Tibial nerve (tissue), 4 donors: ENCODE data around the gene FAM170B. TPM values are rescaled to one million over a fixed set of nuclear protein-coding genes. Genes with fewer than 3 reads are reported as not detected.

Experiments used
- DNase-seq, 2 donors: peaks; one replicate each; pipeline ENCODE4 v3.0.0-alpha.2; 2019; ENCODE audit warnings: low spot score in 2 of 2
- H3K27ac ChIP-seq, 4 donors: fragments of 200-600 bp; sonication (generic) in 3 of 4; one replicate each; pipeline ENCODE4 v1.5.1; 2017 to 2019; ENCODE audit warnings: mild to moderate bottlenecking in 1 of 4
- H3K27me3 ChIP-seq, 2 donors: fragments of 200-600 bp; sonication (generic) in 1 of 2; one replicate each; pipeline versions ENCODE4 v1.5.1 to v1.6.0; 2017 to 2019
- H3K36me3 ChIP-seq, 3 donors: fragments of 200-600 bp; sonication (generic); one replicate each; pipeline ENCODE4 v1.5.1; 2018 to 2019
- H3K4me1 ChIP-seq, 4 donors: fragments of 200-600 bp; sonication (generic) in 3 of 4; one replicate each; pipeline ENCODE4 v1.5.1; 2017 to 2019
- H3K4me3 ChIP-seq, 4 donors: fragments of 200-600 bp; sonication (generic) in 3 of 4; one replicate each; pipeline ENCODE4 v1.5.1; 2017 to 2019; ENCODE audit warnings: mild to moderate bottlenecking in 1 of 4, moderate library complexity in 1 of 4
- H3K9me3 ChIP-seq, 4 donors: fragments of 200-600 bp; sonication (generic) in 3 of 4; one replicate each; pipeline ENCODE4 v1.5.1; 2017 to 2019
- CTCF ChIP-seq, 5 experiments: fragments of 200-600 bp in 3 of 5; fragments of 450-650 bp in 2 of 5; sonication (generic) in 3 of 5; IDR thresholded peaks; one replicate each; pipeline ENCODE4 v1.5.1; 2016 to 2019; ENCODE audit warnings: antibody characterized with exemption in 5 of 5, mild to moderate bottlenecking in 3 of 5, moderate library complexity in 2 of 5
- EP300 ChIP-seq, 2 donors: sonication (generic); formaldehyde crosslinking; IDR thresholded peaks; one replicate each; pipeline ENCODE4 v1.6.1; 2017; ENCODE audit warnings: antibody characterized with exemption in 2 of 2, mild to moderate bottlenecking in 1 of 2
- POLR2A ChIP-seq, 2 donors: fragments of 450-650 bp; IDR thresholded peaks; one replicate each; pipeline ENCODE4 v1.6.1; 2017; ENCODE audit warnings: antibody characterized with exemption in 2 of 2, mild to moderate bottlenecking in 2 of 2, moderate library complexity in 2 of 2
- WGBS, 2 donors: methylation state at CpG; one replicate each; pipeline ENCODE4 v1.1.5; 2018; 5-methylcytosine and 5-hydroxymethylcytosine counted together
- total RNA-seq, 4 donors: library from RNA; depleted of rRNA; stranded (reverse); fragments of >200 nt; gene quantifications; one replicate each; pipeline ENCODE4 v1.1.0, GENCODE V29; 2016

FAM170B gene
- total RNA-seq, 4 donors from 2014 or later, result 0.63 TPM; not detected in 3

DNA sequence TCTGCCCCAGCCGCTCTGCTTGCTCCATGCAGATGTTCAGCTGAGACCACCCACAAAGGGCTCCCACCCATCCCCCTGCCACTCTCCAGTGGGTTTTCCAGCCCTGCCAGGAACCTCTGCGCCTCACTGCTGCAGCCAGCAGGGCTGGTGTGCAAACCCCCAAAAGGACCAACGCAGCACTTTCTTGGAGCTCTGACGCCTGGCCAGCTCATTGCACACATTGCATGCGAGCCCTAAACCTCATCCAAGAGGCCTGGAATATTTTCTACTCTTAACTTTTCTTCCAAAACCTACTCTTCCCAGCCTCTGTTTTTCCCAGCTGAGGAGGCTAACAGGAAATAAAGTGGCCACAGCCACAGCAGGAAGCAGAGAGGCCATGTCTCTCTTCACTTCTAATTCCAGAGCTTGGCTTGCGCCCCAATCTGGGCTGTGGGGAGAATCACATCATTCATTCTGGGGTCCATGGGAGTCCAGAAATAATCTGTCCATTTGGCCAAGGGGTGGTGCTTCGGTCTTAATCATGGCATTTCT, 4.6 kb upstream of the FAM170B start:
- Histone ChIP-seq H3K4me3 (no peak overlapping the region), H3K36me3 (no peaks in the 10 kb centered on the region), H3K9me3 (no peaks in the 10 kb centered on the region), H3K27ac (no peak overlapping the region), H3K27me3 (no peaks in the 10 kb centered on the region), H3K4me1 (peaks cover 0 to 26% (median 8%) of the 10 kb centered on the region in 4 donors)
- TF ChIP-seq EP300 (IDR thresholded peaks at IDR 0.05), result no peak
- no peak for TF ChIP-seq POLR2A (IDR thresholded peaks at IDR 0.05)
- no peak for TF ChIP-seq CTCF (IDR thresholded peaks at IDR 0.05)
- DNase-seq, result no peak
- WGBS, 2 donors, result 78 to 81% methylated on average over 7 of the region's 7 CpGs

GRCh38 chr10:49136525-49136924, 2.7 kb upstream of the FAM170B start:
- Histone ChIP-seq H3K4me1 (peaks cover 0 to 26% (median 8%) of the 10 kb centered on the region in 4 donors), H3K9me3 (no peaks in the 10 kb centered on the region), H3K4me3 (no peak overlapping the region), H3K27ac (peak overlapping the region in 1 of 4 donors; percentile 11), H3K27me3 (no peaks in the 10 kb centered on the region), H3K36me3 (no peaks in the 10 kb centered on the region)
- TF ChIP-seq EP300 (IDR thresholded peaks at IDR 0.05) (no peak), POLR2A (IDR thresholded peaks at IDR 0.05) (no peak), CTCF (IDR thresholded peaks at IDR 0.05) (no peak)
- 35 to 40% methylated on average over 1 of the region's 1 CpG for WGBS, 2 donors
- DNase-seq, result no peak

- no peak for DNase-seq
- H3K4me1 ChIP-seq, result peaks cover 0 to 26% (median 8%) of the 10 kb centered on the region in 4 donors
- no peaks in the 10 kb centered on the region for H3K27me3 ChIP-seq
- no peaks in the 10 kb centered on the region for H3K36me3 ChIP-seq
- H3K27ac ChIP-seq, result no peak overlapping the region
- no peak overlapping the region for H3K4me3 ChIP-seq
- WGBS, 2 donors, result 35 to 36% methylated on average over 9 of the region's 9 CpGs
- no peaks in the 10 kb centered on the region for H3K9me3 ChIP-seq
- TF ChIP-seq POLR2A (IDR thresholded peaks at IDR 0.05) (no peak), EP300 (IDR thresholded peaks at IDR 0.05) (no peak), CTCF (IDR thresholded peaks at IDR 0.05) (no peak)
Measured at GRCh38 chr10:49135575-49136313, 1.9 kb upstream of the FAM170B start.

- no peak overlapping the region for H3K27ac ChIP-seq
- H3K9me3 ChIP-seq, result no peaks in the 10 kb centered on the region
- TF ChIP-seq POLR2A (IDR thresholded peaks at IDR 0.05), result no peak
- no peak for TF ChIP-seq EP300 (IDR thresholded peaks at IDR 0.05)
- TF ChIP-seq CTCF (IDR thresholded peaks at IDR 0.05), result no peak
- H3K4me3 ChIP-seq, result no peak overlapping the region
- WGBS, 2 donors, result 59 to 82% methylated on average over 3 of the region's 3 CpGs
- H3K4me1 ChIP-seq, result peaks cover 0 to 16% (median 3%) of the 10 kb centered on the region in 4 donors
- no peak for DNase-seq
- no peaks in the 10 kb centered on the region for H3K36me3 ChIP-seq
- no peaks in the 10 kb centered on the region for H3K27me3 ChIP-seq
Measured at GRCh38 chr10:49134327-49134726, 506 bp upstream of the FAM170B start.

GRCh38 chr10:49132362-49132737, 1.5 kb downstream of the FAM170B start:
- 88 to 94% methylated on average over 2 of the region's 2 CpGs for WGBS, 2 donors
- TF ChIP-seq CTCF (IDR thresholded peaks at IDR 0.05) (no peak), EP300 (IDR thresholded peaks at IDR 0.05) (no peak)
- no peak for DNase-seq
- peaks cover 0 to 4% (median 2%) of the 10 kb centered on the region in 4 donors for H3K4me1 ChIP-seq
- no peak overlapping the region for H3K27ac ChIP-seq
- no peaks in the 10 kb centered on the region for H3K36me3 ChIP-seq
- no peaks in the 10 kb centered on the region for H3K9me3 ChIP-seq
- no peak overlapping the region for H3K4me3 ChIP-seq
- H3K27me3 ChIP-seq, result no peaks in the 10 kb centered on the region
